Endothelial cell of umbilical vein (primary cell): ENCODE measurements around the gene USH1G. TPM values are rescaled to one million over a fixed set of nuclear protein-coding genes. Genes with fewer than 3 reads are reported as not detected.
A peak's percentile ranks its signal among the peaks of the same experiment; 100 is the strongest.

Experiments used
- BruUV-seq: library from RNA; stranded (reverse); fragments of 400-500 nt; replicated peaks from 2 replicates; lab custom pipeline; 2021; lab: Mats Ljungman, UMichigan
- CTCF ChIA-PET: fragments of 300-600, 350-600 bp; sonication (Branson Sonifier 250); formaldehyde crosslinking; loops from one replicate; lab custom pipeline; 2021; ENCODE audit warnings: antibody characterized with exemption, inconsistent platforms; lab: Charles Lee
- POLR2A ChIA-PET: fragments of 300-600, 350-600 bp; sonication (Branson Sonifier 250); formaldehyde crosslinking; loops from one replicate; lab custom pipeline; 2021; ENCODE audit warnings: antibody characterized with exemption, inconsistent platforms; lab: Charles Lee
- DNase-seq: peaks from one replicate; pipeline ENCODE4 v3.0.0-alpha.2; 2011; ENCODE audit warnings: low read depth, low spot score
- FAIRE-seq: peaks from 2 replicates; lab custom pipeline; 2011; peaks lifted over from hg19 to GRCh38; lab: Jason Lieb, UNC
- H2AFZ ChIP-seq: 2 replicates; pipeline ENCODE4 v1.6.0; 2012; ENCODE audit warnings: low read depth, low read length, control low read depth, inconsistent platforms
- H3K27ac ChIP-seq: 2 replicates; pipeline ENCODE4 v1.5.1; 2011; ENCODE audit warnings: low read depth, mild to moderate bottlenecking, control low read depth, low read length, moderate library complexity; ENCODE audit not compliant: insufficient read depth
- H3K27me3 ChIP-seq, 2 experiments: 2 replicates each; pipeline versions ENCODE4 v1.6.0 to v1.6.1; 2011; ENCODE audit warnings: low read length in 2 of 2, mixed read lengths in 1 of 2; ENCODE audit not compliant: control insufficient read depth in 2 of 2, insufficient read depth in 2 of 2
- H3K36me3 ChIP-seq, 2 experiments: 2 replicates in 1 of 2; 3 replicates in 1 of 2; pipeline ENCODE4 v1.5.1; 2011; ENCODE audit warnings: low read length in 2 of 2, mild to moderate bottlenecking in 1 of 2, moderate library complexity in 1 of 2; ENCODE audit not compliant: control insufficient read depth in 2 of 2, insufficient read depth in 2 of 2; ENCODE audit errors: extremely low read depth in 1 of 2
- H3K4me1 ChIP-seq: 3 replicates; pipeline ENCODE4 v1.5.1; 2011; ENCODE audit warnings: mild to moderate bottlenecking, low read length; ENCODE audit not compliant: control insufficient read depth, insufficient read depth; ENCODE audit errors: extremely low read depth
- H3K4me2 ChIP-seq: 2 replicates; pipeline ENCODE4 v1.6.1; 2011; ENCODE audit warnings: low read length, control low read depth, mixed read lengths; ENCODE audit not compliant: insufficient read depth
- H3K4me3 ChIP-seq, 3 experiments: fragments of 200-600 bp in 1 of 3; sonication (generic), shearing (Covaris generic) in 1 of 3; replicated peaks in 1 of 3; 2 replicates each; pipeline ENCODE4 v1.5.1; 2011 to 2016; ENCODE audit warnings: control low read depth in 3 of 3, low read length in 3 of 3, mild to moderate bottlenecking in 2 of 3, inconsistent platforms in 1 of 3, low read depth in 1 of 3, moderate library complexity in 1 of 3; ENCODE audit not compliant: insufficient read depth in 1 of 3
- H3K79me2 ChIP-seq: 2 replicates; pipeline ENCODE4 v1.6.0; 2012; ENCODE audit warnings: low read length, inconsistent platforms; ENCODE audit not compliant: control insufficient read depth, insufficient read depth
- H3K9ac ChIP-seq: replicated peaks from 2 replicates; pipeline ENCODE3; 2011; ENCODE audit warnings: low read length, control low read depth; ENCODE audit not compliant: insufficient read depth; ENCODE audit errors: extremely low read depth
- H3K9me1 ChIP-seq: replicated peaks from 3 replicates; pipeline ENCODE4 v1.6.0; 2011; ENCODE audit warnings: mild to moderate bottlenecking, low read length; ENCODE audit not compliant: control insufficient read depth, insufficient read depth; ENCODE audit errors: extremely low read depth
- H3K9me3 ChIP-seq: replicated peaks from 2 replicates; pipeline ENCODE4 v1.5.1; 2012; ENCODE audit warnings: low read length, inconsistent platforms; ENCODE audit not compliant: control insufficient read depth, insufficient read depth
- H4K20me1 ChIP-seq: replicated peaks from 2 replicates; pipeline ENCODE3; 2011; ENCODE audit warnings: mild to moderate bottlenecking, low read length; ENCODE audit not compliant: control insufficient read depth, insufficient read depth; ENCODE audit errors: extremely low read depth
- CTCF ChIP-seq, 2 donors: IDR thresholded peaks; 1 replicate in 1 of 2; 2 replicates in 1 of 2; pipeline ENCODE4 v1.5.1; 2011; ENCODE audit warnings: low read length in 2 of 2, mild to moderate bottlenecking in 2 of 2, moderate library complexity in 2 of 2, control low read depth in 1 of 2, inconsistent platforms in 1 of 2, low read depth in 1 of 2; ENCODE audit not compliant: insufficient read depth in 1 of 2; ENCODE audit errors: extremely low read depth in 1 of 2
- EZH2 ChIP-seq: IDR thresholded peaks from 2 replicates; pipeline ENCODE4 v1.6.1; 2012; ENCODE audit warnings: borderline replicate concordance, low read depth, mild to moderate bottlenecking, moderate library complexity, low read length, inconsistent platforms; ENCODE audit not compliant: severe bottlenecking
- GATA2 ChIP-seq: IDR thresholded peaks from 2 replicates; pipeline ENCODE4 v1.7.0; 2011; ENCODE audit warnings: low read depth, mild to moderate bottlenecking, moderate library complexity, mixed read lengths, low read length; ENCODE audit not compliant: insufficient read length, insufficient read depth
- JUN ChIP-seq: IDR thresholded peaks from 2 replicates; pipeline ENCODE4 v1.6.1; 2011; ENCODE audit warnings: borderline replicate concordance, low read depth; ENCODE audit not compliant: insufficient read length, insufficient read depth
- MAX ChIP-seq: IDR thresholded peaks from 2 replicates; pipeline ENCODE4 v1.6.1; 2011; ENCODE audit not compliant: insufficient read depth, insufficient read length
- MYC ChIP-seq: IDR thresholded peaks from one replicate; pipeline ENCODE4 v1.6.1; 2011; ENCODE audit warnings: mild to moderate bottlenecking, low read depth, low read length
- POLR2A ChIP-seq: IDR thresholded peaks from 2 replicates; pipeline ENCODE4 v1.6.1; 2012; ENCODE audit warnings: low read depth, mild to moderate bottlenecking, control low read depth, low read length
- POLR2AphosphoS5 ChIP-seq: IDR thresholded peaks from 2 replicates; pipeline ENCODE4 v1.6.1; 2012; ENCODE audit warnings: low read depth, mild to moderate bottlenecking, control low read depth, low read length, moderate library complexity; ENCODE audit not compliant: insufficient read depth
- dilution Hi-C: fragments of 300-500 bp; cut with MboI; formaldehyde crosslinking; loops from one replicate; pipeline ENCODE4 v1.15.0; 2019; ENCODE audit warnings: low sequenced_read_pairs; ENCODE audit not compliant: extremely low pct_ligation_motif_present
- intact Hi-C: fragments of 100-400 bp; cut with micrococcal nuclease; formaldehyde crosslinking; loops from one replicate; pipeline ENCODE4 v1.10.0; 2022
- polyA plus RNA-seq, 4 experiments: library from polyadenylated mRNA; depleted of rRNA in 3 of 4; stranded (reverse) in 3 of 4; unstranded in 1 of 4; fragments of >200 nt; gene quantifications; 2 replicates each; pipeline versions ENCODE4 v1.2.1 to v1.2.3, GENCODE V29; 2011 to 2012; ENCODE audit warnings: missing spikeins in 1 of 4
- total RNA-seq: library from RNA; stranded (reverse); gene quantifications from 2 replicates; pipeline ENCODE4 v1.2.3, GENCODE V29; 2021

The USH1G gene
- total and polyA plus RNA-seq, 2 donors (not counting 3 experiments of a cell fraction or from before 2014, with no cell fraction given) = not detected

DNA sequence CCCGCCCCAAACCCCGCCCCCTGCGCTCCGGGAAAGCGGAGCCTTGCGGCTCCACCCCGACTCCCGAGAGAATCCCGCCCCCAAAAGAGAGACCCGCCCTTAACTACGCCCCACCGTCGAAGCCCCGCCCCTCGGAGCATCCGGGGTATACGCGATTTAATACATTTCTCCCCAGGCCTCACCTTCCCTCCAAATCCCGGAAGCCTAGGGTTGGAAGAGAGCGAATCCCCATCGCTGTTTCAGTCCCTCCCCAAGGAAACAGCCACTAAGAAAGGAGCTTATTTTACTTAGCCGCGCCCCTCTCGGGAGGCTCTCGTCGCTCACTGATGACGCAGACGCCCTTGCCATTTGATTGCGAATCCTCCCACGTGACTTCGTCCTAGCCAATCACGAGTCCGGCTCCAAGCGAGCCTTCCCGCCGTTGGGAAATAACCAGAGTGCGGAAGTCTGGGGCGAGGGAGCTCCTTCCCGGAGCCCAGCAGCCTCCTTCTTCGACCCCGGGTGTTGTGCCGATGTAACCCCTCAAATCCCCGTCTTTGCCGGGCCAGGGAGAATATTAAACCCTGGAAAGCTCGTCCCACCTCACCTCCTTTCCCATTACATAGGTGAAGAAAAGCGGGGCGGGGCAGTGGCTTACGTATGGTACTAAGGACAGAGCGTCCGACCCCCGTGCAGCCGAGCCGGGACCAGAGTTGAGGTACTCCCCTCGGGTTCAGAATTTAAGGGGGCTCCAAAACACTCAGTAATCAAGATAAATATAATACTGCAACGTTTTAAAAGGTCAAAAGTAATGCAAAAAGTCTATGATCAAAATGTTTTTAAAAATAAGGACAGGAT lies 49.8 kb downstream of the USH1G start:
- H3K4me1 ChIP-seq = peaks cover 25% of the 10 kb centered on the region
- no peaks in the 10 kb centered on the region for H4K20me1 ChIP-seq
- intact Hi-C loops (loop anchor here (1.0 to 5.0 kb wide), 2 partner anchors 96 to 125 kb away; partner anchors contain the start of genes NAT9 and NHERF1), dilution Hi-C loops (no loop called here)
- peak overlapping the region; percentile 67 to 83 (median 70) for H3K4me3 ChIP-seq
- peak; percentile 100 for FAIRE-seq
- TF ChIP-seq MAX (peak; percentile 99), MYC (no peak), POLR2AphosphoS5 (peak; percentile 91), JUN (no peak), POLR2A (peak; percentile 88), CTCF (IDR thresholded peaks at IDR 0.05; ENCODE audit: extremely low read depth in 1 of 2, insufficient read depth in 1 of 2, low read depth in 1 of 2, low read length in 2 of 2) (no peak), EZH2 (no peak), GATA2 (no peak)
- no peaks in the 10 kb centered on the region for H3K27me3 ChIP-seq
- H2AFZ ChIP-seq = peak overlapping the region; percentile 71
- no peaks in the 10 kb centered on the region for H3K36me3 ChIP-seq
- H3K9ac ChIP-seq = peak overlapping the region; percentile 91
- no peaks in the 10 kb centered on the region for H3K9me3 ChIP-seq
- BruUV-seq = TSS peak; percentile 97
- H3K27ac ChIP-seq = peak overlapping the region; percentile 75
- H3K9me1 ChIP-seq = no peaks in the 10 kb centered on the region
- POLR2A ChIA-PET = interaction anchor here (0.6 to 1.5 kb wide), 16 partner anchors 9 to 510 kb away, joined by 3 to 8 read pairs (median 4); partner anchors contain the start of genes HID1, MRPL58 and NAT9
- peak; percentile 100 for DNase-seq
- H3K4me2 ChIP-seq = peak overlapping the region; percentile 81
- no peaks in the 10 kb centered on the region for H3K79me2 ChIP-seq
- CTCF ChIA-PET = interaction anchor here (0.8 to 2.4 kb wide), 11 partner anchors 11 to 216 kb away, joined by 3 to 29 read pairs (median 6); partner anchors contain the start of gene FADS6
